ENCODE data around the gene FBXL7.

Gene FBXL7

GRCh38 chr5:15692706-15693381 is 192.9 kb downstream of the FBXL7 start:
- TF ChIP-seq, protein P1, sequence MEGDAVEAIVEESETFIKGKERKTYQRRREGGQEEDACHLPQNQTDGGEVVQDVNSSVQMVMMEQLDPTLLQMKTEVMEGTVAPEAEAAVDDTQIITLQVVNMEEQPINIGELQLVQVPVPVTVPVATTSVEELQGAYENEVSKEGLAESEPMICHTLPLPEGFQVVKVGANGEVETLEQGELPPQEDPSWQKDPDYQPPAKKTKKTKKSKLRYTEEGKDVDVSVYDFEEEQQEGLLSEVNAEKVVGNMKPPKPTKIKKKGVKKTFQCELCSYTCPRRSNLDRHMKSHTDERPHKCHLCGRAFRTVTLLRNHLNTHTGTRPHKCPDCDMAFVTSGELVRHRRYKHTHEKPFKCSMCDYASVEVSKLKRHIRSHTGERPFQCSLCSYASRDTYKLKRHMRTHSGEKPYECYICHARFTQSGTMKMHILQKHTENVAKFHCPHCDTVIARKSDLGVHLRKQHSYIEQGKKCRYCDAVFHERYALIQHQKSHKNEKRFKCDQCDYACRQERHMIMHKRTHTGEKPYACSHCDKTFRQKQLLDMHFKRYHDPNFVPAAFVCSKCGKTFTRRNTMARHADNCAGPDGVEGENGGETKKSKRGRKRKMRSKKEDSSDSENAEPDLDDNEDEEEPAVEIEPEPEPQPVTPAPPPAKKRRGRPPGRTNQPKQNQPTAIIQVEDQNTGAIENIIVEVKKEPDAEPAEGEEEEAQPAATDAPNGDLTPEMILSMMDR (IDR thresholded peaks at IDR 0.05; ENCODE audit: insufficient read depth, low read length, poor library complexity, severe bottlenecking) = no peak
- TF ChIP-seq EZH2phosphoT487 (conservative IDR thresholded peaks at IDR 0.05; ENCODE audit: low read length) = no peak
- no peak overlapping the region for H2AFZ ChIP-seq (ENCODE audit: low read depth, low read length, severe bottlenecking)
- no peak overlapping the region for H3K9ac ChIP-seq (ENCODE audit: low read length)
- no peaks in the 10 kb centered on the region for H3K36me3 ChIP-seq (ENCODE audit: low read length)
- no peaks in the 10 kb centered on the region for H3K27me3 ChIP-seq (ENCODE audit: low read length)
- H3K79me2 ChIP-seq (ENCODE audit: insufficient read depth, low read length) = no peaks in the 10 kb centered on the region
- H3K4me3 ChIP-seq (ENCODE audit: insufficient read depth, low read length, poor library complexity, severe bottlenecking) = no peak overlapping the region
- no peaks in the 10 kb centered on the region for H3K9me2 ChIP-seq (replicated peaks; ENCODE audit: insufficient read depth, low read length)
- H3K9me3 ChIP-seq (ENCODE audit: insufficient read depth, low read length) = no peaks in the 10 kb centered on the region
- H4K20me1 ChIP-seq (ENCODE audit: low read depth, low read length) = no peaks in the 10 kb centered on the region
- no peak overlapping the region for H3K4me2 ChIP-seq (ENCODE audit: low read depth, low read length, poor library complexity, severe bottlenecking)
- no peaks in the 10 kb centered on the region for H3F3A ChIP-seq (ENCODE audit: insufficient read depth)
- H3K27ac ChIP-seq (ENCODE audit: low read depth, low read length) = no peak overlapping the region

DNA sequence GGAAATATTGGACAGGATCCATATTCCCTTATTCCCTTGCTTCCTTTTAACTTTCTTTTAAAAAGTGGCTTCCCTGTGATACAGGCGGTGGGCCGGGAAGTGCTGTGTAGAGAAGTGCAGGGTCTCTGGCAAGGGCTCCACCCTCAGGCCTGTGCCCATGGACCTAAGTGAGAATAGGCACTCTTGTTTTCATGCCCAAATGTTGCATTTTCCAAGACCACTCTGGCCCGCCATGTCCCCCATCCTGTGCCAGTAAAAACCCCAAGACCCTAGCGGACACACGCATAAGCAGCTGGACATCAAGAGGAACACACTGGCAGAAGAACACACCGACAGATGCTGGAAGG is 193.4 kb downstream of the FBXL7 start:
- Histone ChIP-seq H3F3A (ENCODE audit: insufficient read depth) (no peaks in the 10 kb centered on the region), H3K9ac (ENCODE audit: low read length) (no peak overlapping the region), H3K4me2 (ENCODE audit: low read depth, low read length, poor library complexity, severe bottlenecking) (no peak overlapping the region), H2AFZ (ENCODE audit: low read depth, low read length, severe bottlenecking) (no peak overlapping the region), H3K36me3 (ENCODE audit: low read length) (no peaks in the 10 kb centered on the region), H4K20me1 (ENCODE audit: low read depth, low read length) (no peaks in the 10 kb centered on the region), H3K27me3 (ENCODE audit: low read length) (no peaks in the 10 kb centered on the region), H3K79me2 (ENCODE audit: insufficient read depth, low read length) (no peaks in the 10 kb centered on the region), H3K4me3 (ENCODE audit: insufficient read depth, low read length, poor library complexity, severe bottlenecking) (no peak overlapping the region), H3K9me2 (replicated peaks; ENCODE audit: insufficient read depth, low read length) (no peaks in the 10 kb centered on the region), H3K9me3 (ENCODE audit: insufficient read depth, low read length) (no peaks in the 10 kb centered on the region), H3K27ac (ENCODE audit: low read depth, low read length) (no peak overlapping the region)
- no peak for TF ChIP-seq EZH2phosphoT487 (conservative IDR thresholded peaks at IDR 0.05; ENCODE audit: low read length)
- TF ChIP-seq, protein P1 (IDR thresholded peaks at IDR 0.05; ENCODE audit: insufficient read depth, low read length, poor library complexity, severe bottlenecking) = no peak

DNA sequence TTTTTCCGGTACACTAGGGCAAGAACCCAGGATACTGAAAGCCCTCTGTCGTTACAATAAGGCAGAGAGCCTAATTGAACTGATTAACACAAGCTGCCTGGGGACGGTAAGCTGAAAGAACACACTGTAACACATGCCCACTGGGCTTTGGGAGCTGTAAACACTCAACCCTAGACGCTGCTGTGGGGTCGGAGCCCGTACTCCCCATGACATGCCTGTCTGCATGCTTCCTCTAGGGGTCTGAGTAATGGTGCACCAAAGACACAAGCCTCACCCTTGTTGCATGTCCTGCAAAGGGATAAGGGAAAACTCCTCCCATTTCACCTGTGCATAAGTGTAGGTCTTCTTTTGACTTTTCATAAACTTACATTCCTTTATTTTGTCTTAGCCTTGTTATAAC is 194.0 kb downstream of the FBXL7 start:
- H4K20me1 ChIP-seq (ENCODE audit: low read depth, low read length) = no peaks in the 10 kb centered on the region

More for the DNA sequence above, 194.0 kb downstream of the FBXL7 start:
- Histone ChIP-seq H3K4me3 (ENCODE audit: insufficient read depth, low read length, poor library complexity, severe bottlenecking) (no peak overlapping the region), H3K27me3 (ENCODE audit: low read length) (no peaks in the 10 kb centered on the region), H3K27ac (ENCODE audit: low read depth, low read length) (no peak overlapping the region), H3K9me2 (replicated peaks; ENCODE audit: insufficient read depth, low read length) (no peaks in the 10 kb centered on the region), H3K9ac (ENCODE audit: low read length) (no peak overlapping the region), H3K4me2 (ENCODE audit: low read depth, low read length, poor library complexity, severe bottlenecking) (no peak overlapping the region), H3F3A (ENCODE audit: insufficient read depth) (no peaks in the 10 kb centered on the region), H3K9me3 (ENCODE audit: insufficient read depth, low read length) (no peaks in the 10 kb centered on the region), H3K36me3 (ENCODE audit: low read length) (no peaks in the 10 kb centered on the region), H2AFZ (ENCODE audit: low read depth, low read length, severe bottlenecking) (no peak overlapping the region), H3K79me2 (ENCODE audit: insufficient read depth, low read length) (no peaks in the 10 kb centered on the region)
- TF ChIP-seq, protein P1 (IDR thresholded peaks at IDR 0.05; ENCODE audit: insufficient read depth, low read length, poor library complexity, severe bottlenecking) = no peak
- no peak for TF ChIP-seq EZH2phosphoT487 (conservative IDR thresholded peaks at IDR 0.05; ENCODE audit: low read length)
